HG02943 (cell line): ENCODE measurements around the gene FN1.

Source experiments
- ATAC-seq: cut with Tn5 transposase; IDR thresholded peaks from one replicate; pipeline ENCODE4 v1.9.1; 2021; ENCODE audit warnings: mild to moderate bottlenecking, low read depth, moderate library complexity; ENCODE audit not compliant: unreplicated experiment

FN1 gene

GRCh38 chr2:215390550-215390913, 45.3 kb downstream of the FN1 start:
- ATAC-seq: no peak

GRCh38 chr2:215388002-215388728, 47.7 kb downstream of the FN1 start:
- ATAC-seq: no peak

- ATAC-seq: no peak
Observed at GRCh38 chr2:215386566-215386965, 49.3 kb downstream of the FN1 start.

- no peak for ATAC-seq
Observed at GRCh38 chr2:215384710-215385109, 51.2 kb downstream of the FN1 start.

GRCh38 chr2:215383652-215384279, 52.1 kb downstream of the FN1 start:
- no peak for ATAC-seq

- no peak for ATAC-seq
Observed at GRCh38 chr2:215382480-215382879, 53.4 kb downstream of the FN1 start.

GRCh38 chr2:215382011-215382410, 53.9 kb downstream of the FN1 start:
- ATAC-seq: no peak

- ATAC-seq: no peak
Observed at GRCh38 chr2:215380699-215381098, 55.2 kb downstream of the FN1 start.

GRCh38 chr2:215379948-215380347, 55.9 kb downstream of the FN1 start:
- ATAC-seq: no peak

GRCh38 chr2:215379039-215379438, 56.8 kb downstream of the FN1 start:
- ATAC-seq: no peak

- ATAC-seq: no peak
Observed at GRCh38 chr2:215378045-215378444, 57.8 kb downstream of the FN1 start.

GRCh38 chr2:215377283-215377682, 58.6 kb downstream of the FN1 start:
- no peak for ATAC-seq

GRCh38 chr2:215376103-215376780, 59.6 kb downstream of the FN1 start:
- no peak for ATAC-seq

- no peak for ATAC-seq
Observed at GRCh38 chr2:215375467-215375830, 60.4 kb downstream of the FN1 start.

GRCh38 chr2:215374642-215375466, 61.0 kb downstream of the FN1 start:
- ATAC-seq: no peak

GRCh38 chr2:215374002-215374401, 61.9 kb downstream of the FN1 start:
- no peak for ATAC-seq

GRCh38 chr2:215372968-215373649, 62.8 kb downstream of the FN1 start:
- ATAC-seq: no peak

GRCh38 chr2:215371915-215372897, 63.7 kb downstream of the FN1 start:
- ATAC-seq: no peak
